ENCODE data around the gene ETFA. TPM values are rescaled to one million over a fixed set of nuclear protein-coding genes. Genes with fewer than 3 reads are reported as not detected.

ETFA gene
- total and polyA plus RNA-seq, 9 of the 15 experiments (the other 6 are each of a cell fraction or from before 2014, with no cell fraction given), result 130 to 543 (median 232) TPM

DNA sequence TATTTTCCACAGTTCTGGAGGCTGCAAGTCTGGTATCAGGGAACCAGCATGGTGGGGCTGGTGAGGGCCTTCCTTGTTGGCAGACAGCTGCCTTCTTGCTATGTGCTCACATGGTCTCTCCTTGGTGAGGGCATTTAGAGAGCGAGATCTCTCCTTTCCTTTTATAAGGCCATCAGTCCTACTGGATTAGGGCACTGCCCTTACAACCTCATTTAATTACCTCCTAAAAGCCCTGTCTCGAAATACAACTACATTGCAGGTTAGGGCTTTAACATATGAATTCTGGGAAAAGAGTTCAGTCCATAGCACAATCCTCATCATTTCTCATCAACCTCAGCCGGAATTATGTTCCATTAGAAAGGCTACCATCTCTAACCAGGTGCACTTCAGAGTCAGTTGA lies 47.2 kb upstream of the ETFA start:
- Histone ChIP-seq H2AFZ (ENCODE audit: low read depth, low read length) (no peak overlapping the region), H3K4me3 (no peak overlapping the region), H3K27ac (ENCODE audit: extremely low read depth, low read depth, low read length) (no peak overlapping the region), H4K20me1 (replicated peaks; ENCODE audit: control insufficient read depth, insufficient read depth, low read length) (no peaks in the 10 kb centered on the region), H3K9me3 (replicated peaks; ENCODE audit: control insufficient read depth, insufficient read depth, low read depth, low read length) (no peaks in the 10 kb centered on the region), H3K79me2 (ENCODE audit: control insufficient read depth, insufficient read depth, low read length) (no peaks in the 10 kb centered on the region), H3K9ac (ENCODE audit: insufficient read depth in 1 of 2, low read depth in 2 of 2, low read length in 2 of 2) (no peak overlapping the region), H3K9me1 (ENCODE audit: control insufficient read depth, insufficient read depth, low read length) (no peaks in the 10 kb centered on the region), H3K4me2 (ENCODE audit: insufficient read depth, low read length) (no peak overlapping the region), H3K4me1 (replicated peaks in 1 of 2; ENCODE audit: control insufficient read depth in 2 of 2, insufficient read depth in 2 of 2, low read length in 2 of 2) (no peaks in the 10 kb centered on the region; a peak in 1 of 5 replicates), H3K27me3 (ENCODE audit: control insufficient read depth in 2 of 2, insufficient read depth in 2 of 2, low read length in 2 of 2) (peaks cover 2 to 16% of the 10 kb centered on the region in 2 experiments; a peak in 3 of 5 replicates), H3K36me3 (ENCODE audit: control insufficient read depth, insufficient read depth, low read length) (no peaks in the 10 kb centered on the region)
- in situ Hi-C loops (cut with MboI), result no loop called here
- 0% methylated on average over 3 of the region's 3 CpGs for WGBS (ENCODE audit: insufficient coverage, low coverage, missing lambda C conversion rate)
- FAIRE-seq (no peak), ATAC-seq (no peak), DNase-seq (ENCODE audit: extremely low read depth in 1 of 4, low spot score in 3 of 4) (no peak)
- POLR2A ChIA-PET, result interaction anchor here (0.7 to 1.6 kb wide), 2 partner anchors 10 to 23 kb away, joined by 3 to 4 read pairs; no protein-coding TSS in a partner anchor
- CTCF ChIA-PET (ENCODE audit: low intra/inter-chr PET ratio), result no interaction called here
- intact Hi-C loops (cut with micrococcal nuclease), result no loop called here
- no TSS peak for BruUV-seq (replicated peaks)
- TF ChIP-seq, protein P1, sequence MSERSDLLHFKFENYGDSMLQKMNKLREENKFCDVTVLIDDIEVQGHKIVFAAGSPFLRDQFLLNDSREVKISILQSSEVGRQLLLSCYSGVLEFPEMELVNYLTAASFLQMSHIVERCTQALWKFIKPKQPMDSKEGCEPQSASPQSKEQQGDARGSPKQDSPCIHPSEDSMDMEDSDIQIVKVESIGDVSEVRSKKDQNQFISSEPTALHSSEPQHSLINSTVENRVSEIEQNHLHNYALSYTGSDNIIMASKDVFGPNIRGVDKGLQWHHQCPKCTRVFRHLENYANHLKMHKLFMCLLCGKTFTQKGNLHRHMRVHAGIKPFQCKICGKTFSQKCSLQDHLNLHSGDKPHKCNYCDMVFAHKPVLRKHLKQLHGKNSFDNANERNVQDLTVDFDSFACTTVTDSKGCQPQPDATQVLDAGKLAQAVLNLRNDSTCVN (CRISPR knock-in tag; IDR thresholded peaks at IDR 0.05), result no peak
- TF ChIP-seq, protein P2, sequence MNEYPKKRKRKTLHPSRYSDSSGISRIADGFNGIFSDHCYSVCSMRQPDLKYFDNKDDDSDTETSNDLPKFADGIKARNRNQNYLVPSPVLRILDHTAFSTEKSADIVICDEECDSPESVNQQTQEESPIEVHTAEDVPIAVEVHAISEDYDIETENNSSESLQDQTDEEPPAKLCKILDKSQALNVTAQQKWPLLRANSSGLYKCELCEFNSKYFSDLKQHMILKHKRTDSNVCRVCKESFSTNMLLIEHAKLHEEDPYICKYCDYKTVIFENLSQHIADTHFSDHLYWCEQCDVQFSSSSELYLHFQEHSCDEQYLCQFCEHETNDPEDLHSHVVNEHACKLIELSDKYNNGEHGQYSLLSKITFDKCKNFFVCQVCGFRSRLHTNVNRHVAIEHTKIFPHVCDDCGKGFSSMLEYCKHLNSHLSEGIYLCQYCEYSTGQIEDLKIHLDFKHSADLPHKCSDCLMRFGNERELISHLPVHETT (CRISPR knock-in tag; conservative IDR thresholded peaks at IDR 0.05 in 1 of 2, IDR thresholded peaks at IDR 0.05 in 1 of 2), result no peak
- TF ChIP-seq, protein P3, sequence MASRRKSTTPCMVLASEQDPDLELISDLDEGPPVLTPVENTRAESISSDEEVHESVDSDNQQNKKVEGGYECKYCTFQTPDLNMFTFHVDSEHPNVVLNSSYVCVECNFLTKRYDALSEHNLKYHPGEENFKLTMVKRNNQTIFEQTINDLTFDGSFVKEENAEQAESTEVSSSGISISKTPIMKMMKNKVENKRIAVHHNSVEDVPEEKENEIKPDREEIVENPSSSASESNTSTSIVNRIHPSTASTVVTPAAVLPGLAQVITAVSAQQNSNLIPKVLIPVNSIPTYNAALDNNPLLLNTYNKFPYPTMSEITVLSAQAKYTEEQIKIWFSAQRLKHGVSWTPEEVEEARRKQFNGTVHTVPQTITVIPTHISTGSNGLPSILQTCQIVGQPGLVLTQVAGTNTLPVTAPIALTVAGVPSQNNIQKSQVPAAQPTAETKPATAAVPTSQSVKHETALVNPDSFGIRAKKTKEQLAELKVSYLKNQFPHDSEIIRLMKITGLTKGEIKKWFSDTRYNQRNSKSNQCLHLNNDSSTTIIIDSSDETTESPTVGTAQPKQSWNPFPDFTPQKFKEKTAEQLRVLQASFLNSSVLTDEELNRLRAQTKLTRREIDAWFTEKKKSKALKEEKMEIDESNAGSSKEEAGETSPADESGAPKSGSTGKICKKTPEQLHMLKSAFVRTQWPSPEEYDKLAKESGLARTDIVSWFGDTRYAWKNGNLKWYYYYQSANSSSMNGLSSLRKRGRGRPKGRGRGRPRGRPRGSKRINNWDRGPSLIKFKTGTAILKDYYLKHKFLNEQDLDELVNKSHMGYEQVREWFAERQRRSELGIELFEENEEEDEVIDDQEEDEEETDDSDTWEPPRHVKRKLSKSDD (conservative IDR thresholded peaks at IDR 0.05; ENCODE audit: low read length), result no peak
- TF ChIP-seq ZNF778 (CRISPR knock-in tag; IDR thresholded peaks at IDR 0.05) (no peak), ZNF143 (CRISPR knock-in tag; IDR thresholded peaks at IDR 0.05) (no peak), FUS (optimal IDR thresholded peaks at IDR 0.05; ENCODE audit: low read depth, low read length) (no peak), PTBP1 (IDR thresholded peaks at IDR 0.05; ENCODE audit: low read depth, low read length) (no peak), FOXJ2 (tag; IDR thresholded peaks at IDR 0.05) (no peak), ARHGAP35 (IDR thresholded peaks at IDR 0.05; ENCODE audit: partially characterized antibody) (no peak)
- TF ChIP-seq, protein P4, sequence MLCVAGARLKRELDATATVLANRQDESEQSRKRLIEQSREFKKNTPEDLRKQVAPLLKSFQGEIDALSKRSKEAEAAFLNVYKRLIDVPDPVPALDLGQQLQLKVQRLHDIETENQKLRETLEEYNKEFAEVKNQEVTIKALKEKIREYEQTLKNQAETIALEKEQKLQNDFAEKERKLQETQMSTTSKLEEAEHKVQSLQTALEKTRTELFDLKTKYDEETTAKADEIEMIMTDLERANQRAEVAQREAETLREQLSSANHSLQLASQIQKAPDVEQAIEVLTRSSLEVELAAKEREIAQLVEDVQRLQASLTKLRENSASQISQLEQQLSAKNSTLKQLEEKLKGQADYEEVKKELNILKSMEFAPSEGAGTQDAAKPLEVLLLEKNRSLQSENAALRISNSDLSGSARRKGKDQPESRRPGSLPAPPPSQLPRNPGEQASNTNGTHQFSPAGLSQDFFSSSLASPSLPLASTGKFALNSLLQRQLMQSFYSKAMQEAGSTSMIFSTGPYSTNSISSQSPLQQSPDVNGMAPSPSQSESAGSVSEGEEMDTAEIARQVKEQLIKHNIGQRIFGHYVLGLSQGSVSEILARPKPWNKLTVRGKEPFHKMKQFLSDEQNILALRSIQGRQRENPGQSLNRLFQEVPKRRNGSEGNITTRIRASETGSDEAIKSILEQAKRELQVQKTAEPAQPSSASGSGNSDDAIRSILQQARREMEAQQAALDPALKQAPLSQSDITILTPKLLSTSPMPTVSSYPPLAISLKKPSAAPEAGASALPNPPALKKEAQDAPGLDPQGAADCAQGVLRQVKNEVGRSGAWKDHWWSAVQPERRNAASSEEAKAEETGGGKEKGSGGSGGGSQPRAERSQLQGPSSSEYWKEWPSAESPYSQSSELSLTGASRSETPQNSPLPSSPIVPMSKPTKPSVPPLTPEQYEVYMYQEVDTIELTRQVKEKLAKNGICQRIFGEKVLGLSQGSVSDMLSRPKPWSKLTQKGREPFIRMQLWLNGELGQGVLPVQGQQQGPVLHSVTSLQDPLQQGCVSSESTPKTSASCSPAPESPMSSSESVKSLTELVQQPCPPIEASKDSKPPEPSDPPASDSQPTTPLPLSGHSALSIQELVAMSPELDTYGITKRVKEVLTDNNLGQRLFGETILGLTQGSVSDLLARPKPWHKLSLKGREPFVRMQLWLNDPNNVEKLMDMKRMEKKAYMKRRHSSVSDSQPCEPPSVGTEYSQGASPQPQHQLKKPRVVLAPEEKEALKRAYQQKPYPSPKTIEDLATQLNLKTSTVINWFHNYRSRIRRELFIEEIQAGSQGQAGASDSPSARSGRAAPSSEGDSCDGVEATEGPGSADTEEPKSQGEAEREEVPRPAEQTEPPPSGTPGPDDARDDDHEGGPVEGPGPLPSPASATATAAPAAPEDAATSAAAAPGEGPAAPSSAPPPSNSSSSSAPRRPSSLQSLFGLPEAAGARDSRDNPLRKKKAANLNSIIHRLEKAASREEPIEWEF (CRISPR knock-in tag; IDR thresholded peaks at IDR 0.05), result no peak
